ENCODE measurements around the gene LTBR.
"Not testable (repeated sequence)": the region's sequence is repeated elsewhere in the genome, so short reads cannot be mapped to it uniquely, and the experiment has no call there.

The LTBR gene

DNA sequence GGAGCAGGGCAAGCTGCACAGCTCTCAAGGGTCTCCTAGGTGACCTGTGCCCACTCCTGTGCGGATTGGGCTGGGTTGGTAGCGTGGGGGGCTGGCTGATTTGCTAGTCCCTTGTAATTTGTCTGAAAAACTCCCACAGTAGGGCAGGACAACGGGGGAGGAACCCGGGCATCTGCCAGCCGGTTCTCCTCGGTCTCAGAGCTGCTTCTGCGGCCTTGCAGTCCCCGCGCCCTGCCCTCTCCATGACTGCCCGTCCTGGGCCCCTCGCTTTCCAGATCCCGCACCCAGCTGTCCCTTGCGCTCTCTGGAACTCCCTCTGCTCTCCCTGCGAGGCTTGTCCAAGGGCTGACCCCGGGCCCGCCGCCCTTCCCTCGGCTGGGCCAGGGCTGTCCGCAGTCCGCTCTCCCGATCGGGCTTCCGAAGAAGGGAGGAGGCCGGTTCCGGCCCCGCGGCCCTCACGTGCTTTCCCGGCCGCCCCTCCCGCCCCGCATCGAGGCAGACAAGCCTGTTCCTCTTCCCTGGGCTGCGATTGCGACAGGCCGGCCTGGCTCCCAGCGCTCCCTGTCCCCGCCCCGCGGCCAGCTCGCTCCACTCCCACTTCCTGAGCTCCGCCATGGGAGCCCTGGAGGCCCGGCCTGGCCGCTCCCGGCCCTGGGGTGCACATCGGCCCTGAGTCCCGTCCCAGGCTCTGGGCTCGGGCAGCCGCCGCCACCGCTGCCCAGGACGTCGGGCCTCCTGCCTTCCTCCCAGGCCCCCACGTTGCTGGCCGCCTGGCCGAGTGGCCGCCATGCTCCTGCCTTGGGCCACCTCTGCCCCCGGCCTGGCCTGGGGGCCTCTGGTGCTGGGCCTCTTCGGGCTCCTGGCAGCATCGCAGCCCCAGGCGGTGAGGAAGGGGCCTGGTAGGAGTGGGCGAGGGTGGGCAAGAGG, at the start of gene LTBR:
Gene LTBR, plus strand, starts transcription at position 591 of the 927 bp plus-strand sequence. Its CDS starts 197 bp downstream, at position 788.
- DNase-seq, result peak; percentile 39

DNA sequence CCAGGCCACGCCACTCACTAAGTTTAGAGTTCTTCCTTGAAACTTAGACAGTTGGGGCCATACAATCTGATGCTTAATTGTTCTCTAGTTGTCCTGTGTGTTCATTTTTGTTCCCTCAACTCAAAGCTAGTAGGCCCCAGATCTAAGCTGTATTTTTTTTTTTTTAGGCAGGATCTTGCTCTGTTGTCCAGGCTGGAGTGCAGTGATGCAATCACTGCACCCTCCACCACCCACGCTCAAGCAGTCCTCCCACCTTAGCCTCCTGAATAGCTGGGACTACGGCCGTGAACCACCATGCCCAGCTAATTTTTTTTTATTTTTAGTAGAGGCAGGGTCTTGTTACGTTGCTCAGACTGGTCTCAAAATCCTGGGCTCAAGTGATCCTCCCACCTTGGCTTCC, 49.6 kb upstream of the LTBR start:
- DNase-seq, result no peak

GRCh38 chr12:6334940-6335450, 49.0 kb upstream of the LTBR start:
- DNase-seq, result no peak

GRCh38 chr12:6335451-6336078, 48.4 kb upstream of the LTBR start:
- peak; percentile 91 for DNase-seq

DNA sequence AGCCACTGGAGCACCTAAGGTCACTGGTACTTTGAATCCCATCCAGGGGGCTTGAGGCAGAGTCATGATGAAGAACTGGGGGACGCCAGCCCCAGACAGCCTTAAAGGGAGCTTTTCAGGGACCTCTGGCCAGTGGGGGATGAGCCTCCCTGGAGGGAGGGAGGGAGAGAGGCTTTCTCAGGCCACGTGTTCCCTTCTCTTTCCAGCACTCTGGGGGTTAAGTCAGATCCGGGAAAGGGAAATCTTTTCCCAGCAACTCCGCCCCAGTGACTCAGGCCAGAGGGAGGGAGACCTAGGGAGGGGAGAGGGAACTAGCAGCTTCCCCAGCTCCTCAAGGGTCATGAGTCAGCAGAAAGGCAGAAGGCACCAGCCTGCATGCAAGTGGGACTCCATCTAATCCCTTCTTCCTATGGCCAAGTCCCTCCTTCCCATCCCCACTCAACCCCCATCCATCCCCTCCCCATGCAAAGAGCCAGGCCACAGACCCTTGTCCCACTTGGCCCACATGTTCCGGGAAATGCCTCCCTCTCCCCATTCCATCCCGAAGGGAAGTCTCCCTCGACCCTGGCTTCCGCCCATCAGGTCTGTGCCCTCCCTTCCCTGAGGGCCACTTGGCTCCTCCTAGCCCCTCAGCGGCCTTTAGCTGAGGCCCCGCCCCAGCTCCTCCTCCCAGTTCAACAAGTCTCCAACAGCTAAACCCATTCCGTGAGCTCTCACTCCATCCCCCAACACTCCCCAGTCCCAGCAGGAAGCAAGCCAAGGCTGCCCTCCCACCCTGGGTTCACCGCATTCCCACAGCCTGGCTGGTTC, 47.7 kb upstream of the LTBR start:
- peak; percentile 65 for DNase-seq

GRCh38 chr12:6336889-6337853, 46.8 kb upstream of the LTBR start:
- peak; percentile 75 for DNase-seq

DNA sequence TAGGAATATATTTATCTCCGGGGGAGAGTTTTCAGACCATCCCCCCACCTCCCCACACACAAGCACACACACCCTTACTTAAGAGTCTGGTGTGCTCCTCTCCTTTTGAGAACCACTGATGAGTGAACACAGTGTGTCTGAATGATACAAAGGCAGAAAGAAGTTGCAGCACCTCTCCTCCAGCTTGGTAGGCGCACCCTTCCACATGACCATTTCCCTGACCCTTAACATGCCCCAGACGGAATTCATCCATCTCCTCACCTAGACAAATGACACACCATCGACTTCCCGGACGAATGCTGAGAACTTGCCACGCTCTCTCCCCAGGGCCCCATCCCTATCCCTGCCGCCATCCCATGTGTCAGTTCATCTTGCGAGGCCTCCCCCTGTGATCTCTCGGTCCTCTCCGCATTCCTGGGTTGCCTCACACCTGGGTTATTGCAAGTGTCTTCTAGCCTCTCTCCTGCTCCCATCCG, 46.0 kb upstream of the LTBR start:
- peak; percentile 32 for DNase-seq

- not testable (repeated sequence) for DNase-seq
Observed at GRCh38 chr12:6338536-6338935, 45.4 kb upstream of the LTBR start.

- no peak for DNase-seq
Observed at GRCh38 chr12:6338955-6339354, 45.0 kb upstream of the LTBR start.

- DNase-seq, result peak; percentile 53
Observed at GRCh38 chr12:6340032-6340638, 43.8 kb upstream of the LTBR start.

DNA sequence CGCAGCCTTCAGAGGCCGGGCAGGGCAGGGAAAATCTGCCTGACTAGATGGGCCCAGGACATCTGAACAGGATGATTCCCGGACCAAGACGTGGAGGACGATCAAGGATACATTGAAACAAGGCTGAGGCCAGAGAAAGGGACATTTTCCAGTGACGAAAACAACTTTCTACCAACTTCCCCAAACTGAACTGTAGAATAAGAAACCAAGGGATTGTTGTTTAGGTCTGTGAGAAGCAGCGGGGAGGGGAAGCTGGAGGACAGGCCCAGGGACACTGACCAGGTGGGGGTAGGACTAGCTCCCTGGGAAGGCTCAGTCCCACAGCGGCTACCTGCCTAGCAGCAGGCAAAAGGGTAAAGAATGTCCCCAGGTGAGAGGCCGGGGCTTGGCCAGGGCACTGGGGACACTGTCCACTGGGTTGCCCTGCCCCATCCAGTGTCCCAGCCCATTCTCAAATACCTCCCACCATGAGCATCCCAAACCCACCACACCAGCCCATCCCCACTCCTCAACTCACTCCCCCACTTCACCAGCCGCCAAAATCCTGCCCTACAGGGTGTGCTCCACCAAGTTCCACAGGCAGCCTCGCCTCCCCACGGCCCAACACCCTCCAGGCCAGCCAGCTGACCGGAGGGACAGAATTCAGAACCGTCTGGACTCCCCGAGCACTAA, 43.1 kb upstream of the LTBR start:
- DNase-seq, result no peak

DNA sequence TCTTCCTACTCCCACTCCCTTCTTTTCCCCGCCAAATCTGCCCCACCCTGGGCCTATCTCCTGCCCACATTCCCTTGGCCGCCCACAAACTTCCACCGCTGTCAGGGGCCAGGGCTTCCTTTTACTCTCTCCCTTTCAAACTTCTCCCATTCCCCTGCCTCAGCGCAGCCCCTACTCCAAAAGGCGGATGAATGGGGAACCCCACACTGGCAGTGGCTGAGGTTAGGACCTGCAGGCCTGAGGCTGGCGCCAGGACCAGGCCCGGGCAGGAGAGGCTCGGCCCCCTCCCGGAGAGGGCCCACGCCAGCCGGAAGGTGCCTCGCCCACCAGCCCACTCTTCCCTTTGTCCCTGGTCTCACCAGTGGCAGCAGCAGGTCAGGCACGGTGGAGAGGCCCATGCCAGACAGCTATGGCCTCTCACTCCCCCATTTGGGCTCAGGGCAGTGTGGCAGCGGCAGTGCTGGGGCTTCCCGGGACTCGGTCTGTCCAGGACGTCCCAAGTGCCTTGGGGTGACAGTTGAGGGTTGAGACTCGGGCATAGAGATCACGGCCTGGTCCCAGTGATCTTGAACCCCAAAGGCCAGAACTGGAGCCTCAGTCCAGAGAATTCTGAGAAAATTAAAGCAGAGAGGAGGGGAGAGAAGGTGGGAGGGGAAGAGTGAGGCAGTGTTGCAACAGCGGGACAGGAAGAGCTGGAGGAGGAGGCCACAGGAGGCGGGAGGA, 42.4 kb upstream of the LTBR start, which contains the start of gene TNFRSF1A:
Gene TNFRSF1A, minus strand, starts transcription at position 660 of the 723 bp plus-strand sequence. Its CDS starts 262 bp downstream, at position 398.
- DNase-seq, result peak; percentile 70

- no peak for DNase-seq
Observed at GRCh38 chr12:6342140-6342889, 41.6 kb upstream of the LTBR start.

- no peak for DNase-seq
Observed at GRCh38 chr12:6343518-6343917, 40.4 kb upstream of the LTBR start.

DNA sequence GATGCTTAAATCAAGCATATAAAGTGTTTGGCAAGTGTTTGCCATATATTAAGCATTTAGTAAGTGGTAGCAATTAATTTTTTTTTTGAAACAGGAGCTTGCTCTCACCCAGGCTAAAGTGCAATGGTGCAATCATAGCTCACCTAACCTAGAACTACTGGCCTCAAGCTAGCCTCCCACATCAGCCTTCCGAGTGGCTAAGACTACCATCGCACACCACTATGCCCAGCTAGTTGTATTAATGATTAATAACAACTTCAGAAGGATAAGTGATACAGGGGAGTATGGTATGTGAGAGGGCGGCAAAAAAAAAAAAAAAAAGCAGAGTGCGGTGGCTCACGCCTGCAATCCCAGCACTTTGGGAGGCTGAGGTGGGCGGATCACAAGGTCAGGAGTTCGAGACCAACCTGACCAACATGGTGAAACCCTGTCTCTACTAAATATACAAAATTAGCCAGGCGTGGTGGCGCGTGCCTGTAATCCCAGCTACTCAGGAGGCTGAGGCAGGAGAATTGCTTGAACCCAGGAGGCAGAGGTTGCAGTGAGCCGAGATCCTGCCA, 39.8 kb upstream of the LTBR start:
- DNase-seq, result not testable (repeated sequence)

DNA sequence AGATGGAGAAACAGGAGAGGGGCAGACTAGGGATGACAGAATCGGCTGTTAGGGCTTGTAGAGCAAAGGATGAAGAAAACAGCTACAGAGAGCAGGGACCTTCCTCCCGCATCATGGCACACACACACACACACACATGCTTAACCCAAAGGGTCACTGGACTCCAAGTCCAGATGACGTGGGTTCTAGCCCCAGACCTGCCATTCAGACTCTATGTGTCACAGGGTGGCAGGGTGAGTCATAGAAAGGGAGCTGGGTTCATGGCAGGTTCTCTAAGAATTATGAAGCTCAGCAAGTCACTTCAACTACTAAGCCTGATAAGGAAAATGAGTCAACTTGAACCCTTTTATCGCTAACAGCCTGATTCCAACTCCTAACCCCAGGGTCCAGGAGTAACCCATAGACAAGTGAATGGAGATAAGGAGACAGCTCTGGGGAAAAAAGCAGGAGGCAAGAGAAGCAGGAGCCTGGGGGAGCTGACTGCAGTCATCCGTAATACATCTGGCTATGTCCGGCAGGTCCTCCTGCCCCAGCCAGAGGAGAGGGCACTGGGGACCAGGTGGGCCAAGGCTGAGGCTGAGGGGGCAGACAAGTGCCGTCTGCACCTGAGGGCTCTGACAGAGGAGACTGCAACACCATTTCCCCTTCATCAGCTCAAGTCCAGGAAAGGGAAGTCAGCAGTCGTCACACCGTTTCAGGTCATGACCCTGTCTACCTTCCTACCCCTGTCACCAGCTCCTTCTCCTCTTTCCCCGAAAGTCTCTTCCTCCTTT, 38.5 kb upstream of the LTBR start:
- DNase-seq, result peak; percentile 63

GRCh38 chr12:6346235-6346832, 37.6 kb upstream of the LTBR start:
- no peak for DNase-seq
